Neural progenitor cell (in vitro differentiated cells): ENCODE results near the gene LIN7B.

Source experiments
- CTCF ChIP-seq: fragments of 200-600 bp; sonication (generic); IDR thresholded peaks from 2 replicates; pipeline ENCODE4 v1.5.1; 2017; ENCODE audit warnings: antibody characterized with exemption, mild to moderate bottlenecking
- EZH2 ChIP-seq: fragments of 200-600 bp; sonication (generic); IDR thresholded peaks from 2 replicates; pipeline ENCODE4 v1.6.1; 2017; ENCODE audit warnings: antibody characterized with exemption, mild to moderate bottlenecking, moderate library complexity

- TF ChIP-seq EZH2 (no peak), CTCF (no peak)
These were observed 33.8 kb upstream of the LIN7B start for GRCh38 chr19:49080392-49080791.
